ENCODE data around the gene MMP25. TPM values are rescaled to one million over a fixed set of nuclear protein-coding genes. Genes with fewer than 3 reads are reported as not detected.

Gene MMP25
- polyA plus RNA-seq, 1 donor (not counting 4 experiments of a cell fraction or from before 2014, with no cell fraction given) = 0.09 TPM

DNA sequence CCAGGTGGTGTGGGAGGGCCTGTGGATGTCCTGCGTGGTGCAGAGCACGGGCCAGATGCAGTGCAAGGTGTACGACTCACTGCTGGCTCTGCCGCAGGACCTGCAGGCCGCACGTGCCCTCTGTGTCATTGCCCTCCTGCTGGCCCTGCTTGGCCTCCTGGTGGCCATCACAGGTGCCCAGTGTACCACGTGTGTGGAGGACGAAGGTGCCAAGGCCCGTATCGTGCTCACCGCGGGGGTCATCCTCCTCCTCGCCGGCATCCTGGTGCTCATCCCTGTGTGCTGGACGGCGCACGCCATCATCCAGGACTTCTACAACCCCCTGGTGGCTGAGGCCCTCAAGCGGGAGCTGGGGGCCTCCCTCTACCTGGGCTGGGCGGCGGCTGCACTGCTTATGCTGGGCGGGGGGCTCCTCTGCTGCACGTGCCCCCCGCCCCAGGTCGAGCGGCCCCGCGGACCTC, 32.8 kb upstream of the MMP25 start:
- Histone ChIP-seq H3K79me2 (ENCODE audit: control insufficient read depth, insufficient read depth, low read length) (no peaks in the 10 kb centered on the region), H4K20me1 (ENCODE audit: control insufficient read depth, extremely low read depth, insufficient read depth, low read length) (no peaks in the 10 kb centered on the region), H3K27ac (ENCODE audit: control insufficient read depth, insufficient read depth, low read length) (no peak overlapping the region), H3K4me2 (ENCODE audit: control insufficient read depth, extremely low read depth, insufficient read depth, low read depth, low read length) (no peak overlapping the region), H3K36me3 (ENCODE audit: control insufficient read depth in 2 of 2, extremely low read depth in 1 of 2, insufficient read depth in 2 of 2, low read length in 2 of 2) (no peaks in the 10 kb centered on the region), H3K9me1 (ENCODE audit: control insufficient read depth, extremely low read depth, insufficient read depth, low read length) (no peaks in the 10 kb centered on the region), H2AFZ (ENCODE audit: control insufficient read depth, low read length) (no peak overlapping the region), H3K9me3 (ENCODE audit: control insufficient read depth, low read depth, low read length) (no peaks in the 10 kb centered on the region), H3K27me3 (ENCODE audit: control insufficient read depth, extremely low read depth, insufficient read depth, low read length) (peaks cover 35% of the 10 kb centered on the region), H3K4me1 (ENCODE audit: control insufficient read depth, extremely low read depth, insufficient read depth, low read length) (peaks cover 19% of the 10 kb centered on the region), H3K4me3 (ENCODE audit: control insufficient read depth in 2 of 3, extremely low read depth in 1 of 3, insufficient read depth in 2 of 3, low read depth in 1 of 3, low read length in 3 of 3) (no peak overlapping the region), H3K9ac (ENCODE audit: control insufficient read depth, extremely low read depth, insufficient read depth, low read length) (no peak overlapping the region)
- FAIRE-seq = no peak
- no peak for TF ChIP-seq CTCF (optimal IDR thresholded peaks at IDR 0.05 in 1 of 3, IDR thresholded peaks at IDR 0.05 in 1 of 3, conservative IDR thresholded peaks at IDR 0.05 in 1 of 3; ENCODE audit: extremely low read depth in 1 of 3, insufficient read depth in 2 of 3, low read length in 3 of 3)
- no peak for TF ChIP-seq EZH2 (IDR thresholded peaks at IDR 0.05; ENCODE audit: low read length)
- dilution Hi-C loops (cut with MboI; ENCODE audit: extremely low pct_ligation_motif_present, low sequenced_read_pairs) = no loop called here
- DNase-seq (ENCODE audit: low read depth, low spot score) = no peak

DNA sequence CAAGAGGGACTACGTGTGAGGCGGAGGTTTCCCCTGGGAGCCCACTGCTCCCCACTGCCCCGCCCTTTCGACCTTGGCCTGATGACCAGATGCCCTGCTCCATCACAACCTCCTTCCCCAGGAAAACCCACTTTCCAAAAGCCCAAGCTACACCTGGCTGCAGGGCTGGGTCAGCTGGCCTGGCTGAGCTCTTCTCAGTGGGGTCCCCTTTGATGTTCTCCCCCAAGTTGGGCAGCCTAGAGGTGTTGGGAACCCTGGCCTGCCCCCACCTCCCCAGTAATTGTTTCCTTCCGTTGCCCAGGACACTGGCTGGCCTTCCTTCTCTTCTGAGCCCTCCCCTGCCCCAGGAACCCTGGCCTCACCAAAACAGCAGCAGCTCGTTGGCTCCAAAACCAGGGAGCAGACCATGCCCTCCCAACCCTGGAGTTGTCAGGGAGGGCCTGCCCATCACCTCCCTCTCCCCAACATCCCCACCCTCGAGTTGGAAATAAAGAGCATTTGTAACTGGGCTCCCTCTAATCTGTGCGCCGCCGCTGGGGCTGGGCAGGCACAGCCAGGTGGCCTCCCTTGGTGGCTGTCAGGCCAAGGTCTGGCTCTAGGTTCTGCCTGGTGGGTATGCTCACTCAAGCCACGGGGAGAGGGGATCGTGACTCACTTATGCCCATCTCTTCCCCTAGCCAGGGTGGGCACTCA, 32.2 kb upstream of the MMP25 start:
- Histone ChIP-seq H3K4me2 (ENCODE audit: control insufficient read depth, extremely low read depth, insufficient read depth, low read depth, low read length) (no peak overlapping the region), H3K27ac (ENCODE audit: control insufficient read depth, insufficient read depth, low read length) (no peak overlapping the region), H3K9me3 (ENCODE audit: control insufficient read depth, low read depth, low read length) (no peaks in the 10 kb centered on the region), H3K4me3 (ENCODE audit: control insufficient read depth in 2 of 3, extremely low read depth in 1 of 3, insufficient read depth in 2 of 3, low read depth in 1 of 3, low read length in 3 of 3) (no peak overlapping the region), H3K27me3 (ENCODE audit: control insufficient read depth, extremely low read depth, insufficient read depth, low read length) (peaks cover 35% of the 10 kb centered on the region), H3K79me2 (ENCODE audit: control insufficient read depth, insufficient read depth, low read length) (no peaks in the 10 kb centered on the region), H2AFZ (ENCODE audit: control insufficient read depth, low read length) (no peak overlapping the region), H3K4me1 (ENCODE audit: control insufficient read depth, extremely low read depth, insufficient read depth, low read length) (peaks cover 19% of the 10 kb centered on the region), H3K9ac (ENCODE audit: control insufficient read depth, extremely low read depth, insufficient read depth, low read length) (no peak overlapping the region), H3K36me3 (ENCODE audit: control insufficient read depth in 2 of 2, extremely low read depth in 1 of 2, insufficient read depth in 2 of 2, low read length in 2 of 2) (no peaks in the 10 kb centered on the region), H4K20me1 (ENCODE audit: control insufficient read depth, extremely low read depth, insufficient read depth, low read length) (no peaks in the 10 kb centered on the region), H3K9me1 (ENCODE audit: control insufficient read depth, extremely low read depth, insufficient read depth, low read length) (no peaks in the 10 kb centered on the region)
- DNase-seq (ENCODE audit: low read depth, low spot score) (no peak), FAIRE-seq (no peak)
- dilution Hi-C loops (cut with MboI; ENCODE audit: extremely low pct_ligation_motif_present, low sequenced_read_pairs) = no loop called here
- TF ChIP-seq EZH2 (IDR thresholded peaks at IDR 0.05; ENCODE audit: low read length) (no peak), CTCF (optimal IDR thresholded peaks at IDR 0.05 in 1 of 3, IDR thresholded peaks at IDR 0.05 in 1 of 3, conservative IDR thresholded peaks at IDR 0.05 in 1 of 3; ENCODE audit: extremely low read depth in 1 of 3, insufficient read depth in 2 of 3, low read length in 3 of 3) (no peak)

Measured in keratinocyte (primary cell).